HL-60 (cell line): ENCODE measurements around the gene ACTL6A.

Experiments used
- DNase-seq, 2 experiments: peaks; one replicate each; pipeline ENCODE4 v3.0.0-alpha.2; 2010 to 2020; ENCODE audit warnings: low read depth in 1 of 2, low spot score in 1 of 2
- H3K27ac ChIP-seq: fragments of 250-450 bp; sonication (Bioruptor Pico); replicated peaks from 2 replicates; pipeline ENCODE4 v1.5.1; 2020; ENCODE audit warnings: mild to moderate bottlenecking, moderate library complexity
- H3K27me3 ChIP-seq: fragments of 250-450 bp; sonication (Bioruptor Pico); 2 replicates; pipeline ENCODE4 v1.5.1; 2021; ENCODE audit warnings: mild to moderate bottlenecking, moderate library complexity; ENCODE audit not compliant: insufficient read depth, poor library complexity, severe bottlenecking
- H3K4me3 ChIP-seq: replicated peaks from 2 replicates; pipeline ENCODE4 v1.5.1; 2011; ENCODE audit warnings: mild to moderate bottlenecking, control low read depth, low read length; ENCODE audit not compliant: insufficient read depth
- CTCF ChIP-seq: IDR thresholded peaks from one replicate; pipeline ENCODE4 v1.5.1; 2011; ENCODE audit warnings: low read length, control low read depth, inconsistent platforms; ENCODE audit not compliant: insufficient read depth
- GABPA ChIP-seq: IDR thresholded peaks from 2 replicates; pipeline ENCODE4 v1.6.1; 2012; ENCODE audit warnings: low read depth
- POLR2AphosphoS5 ChIP-seq: IDR thresholded peaks from 2 replicates; pipeline ENCODE4 v1.6.1; 2012; ENCODE audit warnings: low read depth
- SPI1 ChIP-seq: IDR thresholded peaks from 2 replicates; pipeline ENCODE4 v1.6.1; 2012; ENCODE audit warnings: low read depth, mild to moderate bottlenecking, borderline replicate concordance
- TF ChIP-seq, protein P1 (sequence below): IDR thresholded peaks from 2 replicates; pipeline ENCODE4 v1.6.1; 2012; ENCODE audit warnings: low read depth; ENCODE audit not compliant: insufficient replicate concordance

ACTL6A gene

DNA sequence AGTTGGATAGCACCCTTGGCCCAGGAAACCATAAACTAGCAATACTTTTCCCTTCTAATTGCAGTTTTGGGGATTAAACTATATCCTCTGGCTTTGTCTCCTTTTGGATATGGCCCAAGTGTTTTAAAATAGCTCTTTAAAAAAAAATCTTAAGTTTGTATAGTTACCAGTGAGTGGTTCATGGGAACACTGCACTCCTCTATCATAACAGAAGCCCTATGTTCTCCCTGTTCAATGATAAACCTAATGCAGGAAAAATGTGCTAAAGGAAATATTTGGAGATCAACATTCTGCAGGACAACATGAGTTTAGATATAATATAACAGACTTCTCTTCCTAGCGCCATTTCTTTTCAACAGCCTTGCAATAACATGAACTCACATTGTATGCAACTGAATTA lies 28.6 kb downstream of the ACTL6A start:
- no peaks in the 10 kb centered on the region for H3K27me3 ChIP-seq
- DNase-seq: no peak
- TF ChIP-seq SPI1: no peak
- no peak overlapping the region for H3K4me3 ChIP-seq
- no peak overlapping the region for H3K27ac ChIP-seq

DNA sequence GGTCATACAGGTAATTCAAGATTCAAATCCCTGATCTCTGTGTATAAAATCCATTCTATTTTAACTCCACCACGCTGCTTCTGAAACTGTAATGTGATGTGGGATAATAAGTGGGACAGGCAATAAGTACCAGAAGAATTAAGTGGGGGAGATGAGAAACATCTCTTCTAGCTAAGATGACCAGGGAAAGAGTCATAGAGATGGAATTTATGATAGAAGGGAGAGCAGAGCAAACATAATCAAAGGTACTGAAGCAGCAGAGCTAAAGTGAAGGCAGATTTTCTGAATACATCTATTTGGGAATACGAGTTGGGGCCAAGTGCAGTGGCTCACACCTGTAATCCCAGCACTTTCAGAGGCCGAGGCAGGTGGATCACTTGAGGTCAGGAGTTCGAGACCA lies 36.8 kb downstream of the ACTL6A start:
- no peak overlapping the region for H3K4me3 ChIP-seq
- H3K27ac ChIP-seq: no peak overlapping the region
- no peaks in the 10 kb centered on the region for H3K27me3 ChIP-seq
- no peak for TF ChIP-seq GABPA
- TF ChIP-seq CTCF: no peak
- TF ChIP-seq, protein P1, sequence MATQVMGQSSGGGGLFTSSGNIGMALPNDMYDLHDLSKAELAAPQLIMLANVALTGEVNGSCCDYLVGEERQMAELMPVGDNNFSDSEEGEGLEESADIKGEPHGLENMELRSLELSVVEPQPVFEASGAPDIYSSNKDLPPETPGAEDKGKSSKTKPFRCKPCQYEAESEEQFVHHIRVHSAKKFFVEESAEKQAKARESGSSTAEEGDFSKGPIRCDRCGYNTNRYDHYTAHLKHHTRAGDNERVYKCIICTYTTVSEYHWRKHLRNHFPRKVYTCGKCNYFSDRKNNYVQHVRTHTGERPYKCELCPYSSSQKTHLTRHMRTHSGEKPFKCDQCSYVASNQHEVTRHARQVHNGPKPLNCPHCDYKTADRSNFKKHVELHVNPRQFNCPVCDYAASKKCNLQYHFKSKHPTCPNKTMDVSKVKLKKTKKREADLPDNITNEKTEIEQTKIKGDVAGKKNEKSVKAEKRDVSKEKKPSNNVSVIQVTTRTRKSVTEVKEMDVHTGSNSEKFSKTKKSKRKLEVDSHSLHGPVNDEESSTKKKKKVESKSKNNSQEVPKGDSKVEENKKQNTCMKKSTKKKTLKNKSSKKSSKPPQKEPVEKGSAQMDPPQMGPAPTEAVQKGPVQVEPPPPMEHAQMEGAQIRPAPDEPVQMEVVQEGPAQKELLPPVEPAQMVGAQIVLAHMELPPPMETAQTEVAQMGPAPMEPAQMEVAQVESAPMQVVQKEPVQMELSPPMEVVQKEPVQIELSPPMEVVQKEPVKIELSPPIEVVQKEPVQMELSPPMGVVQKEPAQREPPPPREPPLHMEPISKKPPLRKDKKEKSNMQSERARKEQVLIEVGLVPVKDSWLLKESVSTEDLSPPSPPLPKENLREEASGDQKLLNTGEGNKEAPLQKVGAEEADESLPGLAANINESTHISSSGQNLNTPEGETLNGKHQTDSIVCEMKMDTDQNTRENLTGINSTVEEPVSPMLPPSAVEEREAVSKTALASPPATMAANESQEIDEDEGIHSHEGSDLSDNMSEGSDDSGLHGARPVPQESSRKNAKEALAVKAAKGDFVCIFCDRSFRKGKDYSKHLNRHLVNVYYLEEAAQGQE: no peak
- no peak for TF ChIP-seq POLR2AphosphoS5
- no peak for TF ChIP-seq SPI1
- DNase-seq: no peak

GRCh38 chr3:179603321-179603720 lies 40.6 kb downstream of the ACTL6A start:
- peak in 1 of 2 experiments; percentile 49 for DNase-seq
- Histone ChIP-seq H3K27ac (peak overlapping the region; percentile 98), H3K4me3 (peak overlapping the region; percentile 84), H3K27me3 (no peaks in the 10 kb centered on the region)
- TF ChIP-seq, protein P1: no peak
- TF ChIP-seq POLR2AphosphoS5 (no peak), SPI1 (no peak), CTCF (no peak), GABPA (no peak)

DNA sequence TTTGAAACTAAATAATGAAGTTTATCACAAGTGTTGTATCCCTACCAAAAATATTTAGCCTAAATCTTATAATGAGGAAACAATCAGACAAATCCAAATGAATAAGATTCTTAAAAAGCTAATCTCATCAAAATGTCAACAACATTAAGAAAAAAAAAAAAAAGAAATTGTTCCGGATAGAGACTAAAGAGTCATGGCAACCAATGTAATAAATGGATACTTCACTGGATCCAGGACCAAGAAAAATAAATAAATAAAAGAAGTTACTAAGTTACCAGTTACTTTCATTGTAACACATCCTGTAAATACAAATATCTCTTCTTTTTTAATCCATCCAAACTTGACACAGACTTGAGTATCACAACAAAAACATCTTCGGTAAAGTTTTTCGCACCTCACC lies 41.1 kb downstream of the ACTL6A start:
- H3K27me3 ChIP-seq: no peaks in the 10 kb centered on the region
- DNase-seq: no peak
- TF ChIP-seq GABPA (no peak), SPI1 (no peak), CTCF (no peak), POLR2AphosphoS5 (no peak)
- TF ChIP-seq, protein P1: no peak
- H3K4me3 ChIP-seq: peak overlapping the region; percentile 84
- peak overlapping the region; percentile 98 for H3K27ac ChIP-seq
